Endothelial cell of umbilical vein (primary cell): ENCODE data around the gene KCNK2. TPM values are rescaled to one million over a fixed set of nuclear protein-coding genes. Genes with fewer than 3 reads are reported as not detected.

Experiments used
- BruUV-seq: library from RNA; stranded (reverse); fragments of 400-500 nt; replicated peaks from 2 replicates; lab custom pipeline; 2021; lab: Mats Ljungman, UMichigan
- CTCF ChIA-PET: fragments of 300-600, 350-600 bp; sonication (Branson Sonifier 250); formaldehyde crosslinking; loops from one replicate; lab custom pipeline; 2021; ENCODE audit warnings: antibody characterized with exemption, inconsistent platforms; lab: Charles Lee
- POLR2A ChIA-PET: fragments of 300-600, 350-600 bp; sonication (Branson Sonifier 250); formaldehyde crosslinking; loops from one replicate; lab custom pipeline; 2021; ENCODE audit warnings: antibody characterized with exemption, inconsistent platforms; lab: Charles Lee
- DNase-seq: peaks from one replicate; pipeline ENCODE4 v3.0.0-alpha.2; 2011; ENCODE audit warnings: low read depth, low spot score
- FAIRE-seq: peaks from 2 replicates; lab custom pipeline; 2011; peaks lifted over from hg19 to GRCh38; lab: Jason Lieb, UNC
- H2AFZ ChIP-seq: 2 replicates; pipeline ENCODE4 v1.6.0; 2012; ENCODE audit warnings: low read depth, low read length, control low read depth, inconsistent platforms
- H3K27ac ChIP-seq: 2 replicates; pipeline ENCODE4 v1.5.1; 2011; ENCODE audit warnings: low read depth, mild to moderate bottlenecking, control low read depth, low read length, moderate library complexity; ENCODE audit not compliant: insufficient read depth
- H3K27me3 ChIP-seq, 2 experiments: 2 replicates each; pipeline versions ENCODE4 v1.6.0 to v1.6.1; 2011; ENCODE audit warnings: low read length in 2 of 2, mixed read lengths in 1 of 2; ENCODE audit not compliant: control insufficient read depth in 2 of 2, insufficient read depth in 2 of 2
- H3K36me3 ChIP-seq, 2 experiments: 2 replicates in 1 of 2; 3 replicates in 1 of 2; pipeline ENCODE4 v1.5.1; 2011; ENCODE audit warnings: low read length in 2 of 2, mild to moderate bottlenecking in 1 of 2, moderate library complexity in 1 of 2; ENCODE audit not compliant: control insufficient read depth in 2 of 2, insufficient read depth in 2 of 2; ENCODE audit errors: extremely low read depth in 1 of 2
- H3K4me1 ChIP-seq: 3 replicates; pipeline ENCODE4 v1.5.1; 2011; ENCODE audit warnings: mild to moderate bottlenecking, low read length; ENCODE audit not compliant: control insufficient read depth, insufficient read depth; ENCODE audit errors: extremely low read depth
- H3K4me2 ChIP-seq: 2 replicates; pipeline ENCODE4 v1.6.1; 2011; ENCODE audit warnings: low read length, control low read depth, mixed read lengths; ENCODE audit not compliant: insufficient read depth
- H3K4me3 ChIP-seq, 3 experiments: fragments of 200-600 bp in 1 of 3; sonication (generic), shearing (Covaris generic) in 1 of 3; replicated peaks in 1 of 3; 2 replicates each; pipeline ENCODE4 v1.5.1; 2011 to 2016; ENCODE audit warnings: control low read depth in 3 of 3, low read length in 3 of 3, mild to moderate bottlenecking in 2 of 3, inconsistent platforms in 1 of 3, low read depth in 1 of 3, moderate library complexity in 1 of 3; ENCODE audit not compliant: insufficient read depth in 1 of 3
- H3K79me2 ChIP-seq: 2 replicates; pipeline ENCODE4 v1.6.0; 2012; ENCODE audit warnings: low read length, inconsistent platforms; ENCODE audit not compliant: control insufficient read depth, insufficient read depth
- H3K9ac ChIP-seq: replicated peaks from 2 replicates; pipeline ENCODE3; 2011; ENCODE audit warnings: low read length, control low read depth; ENCODE audit not compliant: insufficient read depth; ENCODE audit errors: extremely low read depth
- H3K9me1 ChIP-seq: replicated peaks from 3 replicates; pipeline ENCODE4 v1.6.0; 2011; ENCODE audit warnings: mild to moderate bottlenecking, low read length; ENCODE audit not compliant: control insufficient read depth, insufficient read depth; ENCODE audit errors: extremely low read depth
- H3K9me3 ChIP-seq: replicated peaks from 2 replicates; pipeline ENCODE4 v1.5.1; 2012; ENCODE audit warnings: low read length, inconsistent platforms; ENCODE audit not compliant: control insufficient read depth, insufficient read depth
- H4K20me1 ChIP-seq: replicated peaks from 2 replicates; pipeline ENCODE3; 2011; ENCODE audit warnings: mild to moderate bottlenecking, low read length; ENCODE audit not compliant: control insufficient read depth, insufficient read depth; ENCODE audit errors: extremely low read depth
- CTCF ChIP-seq, 2 donors: IDR thresholded peaks; 1 replicate in 1 of 2; 2 replicates in 1 of 2; pipeline ENCODE4 v1.5.1; 2011; ENCODE audit warnings: low read length in 2 of 2, mild to moderate bottlenecking in 2 of 2, moderate library complexity in 2 of 2, control low read depth in 1 of 2, inconsistent platforms in 1 of 2, low read depth in 1 of 2; ENCODE audit not compliant: insufficient read depth in 1 of 2; ENCODE audit errors: extremely low read depth in 1 of 2
- EZH2 ChIP-seq: IDR thresholded peaks from 2 replicates; pipeline ENCODE4 v1.6.1; 2012; ENCODE audit warnings: borderline replicate concordance, low read depth, mild to moderate bottlenecking, moderate library complexity, low read length, inconsistent platforms; ENCODE audit not compliant: severe bottlenecking
- FOS ChIP-seq: IDR thresholded peaks from 2 replicates; pipeline ENCODE4 v1.6.1; 2011; ENCODE audit warnings: mild to moderate bottlenecking, low read length, moderate library complexity, borderline replicate concordance; ENCODE audit not compliant: insufficient read depth
- GATA2 ChIP-seq: IDR thresholded peaks from 2 replicates; pipeline ENCODE4 v1.7.0; 2011; ENCODE audit warnings: low read depth, mild to moderate bottlenecking, moderate library complexity, mixed read lengths, low read length; ENCODE audit not compliant: insufficient read length, insufficient read depth
- MAX ChIP-seq: IDR thresholded peaks from 2 replicates; pipeline ENCODE4 v1.6.1; 2011; ENCODE audit not compliant: insufficient read depth, insufficient read length
- POLR2A ChIP-seq: IDR thresholded peaks from 2 replicates; pipeline ENCODE4 v1.6.1; 2012; ENCODE audit warnings: low read depth, mild to moderate bottlenecking, control low read depth, low read length
- POLR2AphosphoS5 ChIP-seq: IDR thresholded peaks from 2 replicates; pipeline ENCODE4 v1.6.1; 2012; ENCODE audit warnings: low read depth, mild to moderate bottlenecking, control low read depth, low read length, moderate library complexity; ENCODE audit not compliant: insufficient read depth
- dilution Hi-C: fragments of 300-500 bp; cut with MboI; formaldehyde crosslinking; loops from one replicate; pipeline ENCODE4 v1.15.0; 2019; ENCODE audit warnings: low sequenced_read_pairs; ENCODE audit not compliant: extremely low pct_ligation_motif_present
- intact Hi-C: fragments of 100-400 bp; cut with micrococcal nuclease; formaldehyde crosslinking; loops from one replicate; pipeline ENCODE4 v1.10.0; 2022
- polyA plus RNA-seq, 4 experiments: library from polyadenylated mRNA; depleted of rRNA in 3 of 4; stranded (reverse) in 3 of 4; unstranded in 1 of 4; fragments of >200 nt; gene quantifications; 2 replicates each; pipeline versions ENCODE4 v1.2.1 to v1.2.3, GENCODE V29; 2011 to 2012; ENCODE audit warnings: missing spikeins in 1 of 4
- total RNA-seq: library from RNA; stranded (reverse); gene quantifications from 2 replicates; pipeline ENCODE4 v1.2.3, GENCODE V29; 2021

KCNK2 gene
- total and polyA plus RNA-seq, 2 donors (not counting 3 experiments of a cell fraction or from before 2014, with no cell fraction given) = 0.08 to 0.46 TPM

GRCh38 chr1:215215846-215216245 lies 133.3 kb downstream of the KCNK2 start:
- no peak for TF ChIP-seq POLR2A
- no peak for TF ChIP-seq MAX
- no peak for TF ChIP-seq FOS
- TF ChIP-seq CTCF (IDR thresholded peaks at IDR 0.05; ENCODE audit: extremely low read depth in 1 of 2, insufficient read depth in 1 of 2, low read depth in 1 of 2, low read length in 2 of 2) = no peak
- TF ChIP-seq GATA2 = no peak

GRCh38 chr1:215219372-215219771 lies 136.8 kb downstream of the KCNK2 start:
- Histone ChIP-seq H3K4me1 (no peaks in the 10 kb centered on the region), H2AFZ (no peak overlapping the region), H3K4me2 (no peak overlapping the region), H3K9ac (no peak overlapping the region), H3K36me3 (no peaks in the 10 kb centered on the region), H3K9me1 (no peaks in the 10 kb centered on the region), H3K27me3 (no peaks in the 10 kb centered on the region), H3K9me3 (no peaks in the 10 kb centered on the region), H3K4me3 (no peak overlapping the region), H4K20me1 (no peaks in the 10 kb centered on the region), H3K79me2 (no peaks in the 10 kb centered on the region), H3K27ac (no peak overlapping the region)
- no peak for DNase-seq
- FAIRE-seq = no peak
- no TSS peak for BruUV-seq
- intact Hi-C loops = no loop called here
- dilution Hi-C loops = no loop called here
- ChIA-PET POLR2A (no interaction called here), CTCF (no interaction called here)
- TF ChIP-seq GATA2 (no peak), EZH2 (no peak), FOS (no peak), MAX (no peak), POLR2AphosphoS5 (no peak), CTCF (IDR thresholded peaks at IDR 0.05; ENCODE audit: extremely low read depth in 1 of 2, insufficient read depth in 1 of 2, low read depth in 1 of 2, low read length in 2 of 2) (no peak)

More at GRCh38 chr1:215215846-215216245, 133.3 kb downstream of the KCNK2 start:
- ChIA-PET CTCF (no interaction called here), POLR2A (no interaction called here)
- H4K20me1 ChIP-seq = no peaks in the 10 kb centered on the region
- BruUV-seq = no TSS peak
- no peak overlapping the region for H3K4me2 ChIP-seq
- H2AFZ ChIP-seq = no peak overlapping the region
- H3K9me1 ChIP-seq = no peaks in the 10 kb centered on the region
- H3K27ac ChIP-seq = no peak overlapping the region
- intact Hi-C loops (no loop called here), dilution Hi-C loops (no loop called here)
- no peaks in the 10 kb centered on the region for H3K9me3 ChIP-seq
- H3K27me3 ChIP-seq = no peaks in the 10 kb centered on the region
- DNase-seq (no peak), FAIRE-seq (no peak)
- no peaks in the 10 kb centered on the region for H3K79me2 ChIP-seq
- H3K36me3 ChIP-seq = no peaks in the 10 kb centered on the region
- no peaks in the 10 kb centered on the region for H3K4me1 ChIP-seq
- no peak overlapping the region for H3K4me3 ChIP-seq
- no peak overlapping the region for H3K9ac ChIP-seq
